ENCODE data around the gene ADAMTSL4. TPM values are rescaled to one million over a fixed set of nuclear protein-coding genes. Genes with fewer than 3 reads are reported as not detected.
A peak's percentile ranks its signal among the peaks of the same experiment; 100 is the strongest.

ADAMTSL4 gene
- total RNA-seq, 1 donor from 2014 or later, result 85.3 TPM

- TF ChIP-seq CTCF (IDR thresholded peaks at IDR 0.05), result no peak
- DNase-seq (ENCODE audit: low spot score in 2 of 2), result no peak
- intact Hi-C loops (cut with DNase I), result no loop called here
- H3K9me3 ChIP-seq, result no peaks in the 10 kb centered on the region
- H3K36me3 ChIP-seq, result no peaks in the 10 kb centered on the region
- no peaks in the 10 kb centered on the region for H3K27me3 ChIP-seq
- peak overlapping the region in 1 of 2 donors; percentile 19 for H3K27ac ChIP-seq
- H3K4me1 ChIP-seq, result peaks cover 0 to under 1% of the 10 kb centered on the region in 2 donors
- H3K4me3 ChIP-seq, result no peak overlapping the region
Measured at GRCh38 chr1:150544204-150544603, 5.0 kb upstream of the ADAMTSL4 start.

- TF ChIP-seq CTCF (IDR thresholded peaks at IDR 0.05), result no peak
- Histone ChIP-seq H3K36me3 (no peaks in the 10 kb centered on the region), H3K4me3 (no peak overlapping the region), H3K4me1 (peaks cover 8 to 13% of the 10 kb centered on the region in 2 donors), H3K27ac (no peak overlapping the region), H3K27me3 (no peaks in the 10 kb centered on the region), H3K9me3 (no peaks in the 10 kb centered on the region)
- DNase-seq (ENCODE audit: low spot score in 2 of 2), result no peak
- intact Hi-C loops (cut with DNase I), result loop anchor here (5.0 kb wide), 1 partner anchor 83 kb away; no protein-coding TSS in a partner anchor
Measured at GRCh38 chr1:150545486-150546032, 3.6 kb upstream of the ADAMTSL4 start.

- no peak for TF ChIP-seq CTCF (IDR thresholded peaks at IDR 0.05)
- H3K36me3 ChIP-seq, result no peaks in the 10 kb centered on the region
- intact Hi-C loops (cut with DNase I), result loop anchor here (5.0 kb wide), 1 partner anchor 84 kb away; no protein-coding TSS in a partner anchor
- no peaks in the 10 kb centered on the region for H3K9me3 ChIP-seq
- DNase-seq (ENCODE audit: low spot score in 2 of 2), result no peak
- no peak overlapping the region for H3K27ac ChIP-seq
- peaks cover 12 to 21% of the 10 kb centered on the region in 2 donors for H3K4me1 ChIP-seq
- no peaks in the 10 kb centered on the region for H3K27me3 ChIP-seq
- H3K4me3 ChIP-seq, result no peak overlapping the region
Measured at GRCh38 chr1:150546294-150546937, 2.8 kb upstream of the ADAMTSL4 start.

GRCh38 chr1:150548324-150548631, 930 bp upstream of the ADAMTSL4 start:
- intact Hi-C loops (cut with DNase I), result loop anchor here (2.0 to 5.0 kb wide), 2 partner anchors 61 to 86 kb away; partner anchors contain the start of gene TARS2
- Histone ChIP-seq H3K36me3 (no peaks in the 10 kb centered on the region), H3K4me1 (peaks cover 26 to 37% of the 10 kb centered on the region in 2 donors), H3K27ac (peak overlapping the region; percentile 97 to 100), H3K4me3 (peak overlapping the region; percentile 70 to 88), H3K27me3 (no peaks in the 10 kb centered on the region), H3K9me3 (no peaks in the 10 kb centered on the region)
- no peak for TF ChIP-seq CTCF (IDR thresholded peaks at IDR 0.05)
- DNase-seq (ENCODE audit: low spot score in 2 of 2), result no peak

GRCh38 chr1:150549496-150550221, 451 bp downstream of the ADAMTSL4 start:
- H3K4me1 ChIP-seq, result peaks cover 26 to 46% of the 10 kb centered on the region in 2 donors

More at GRCh38 chr1:150549496-150550221, 451 bp downstream of the ADAMTSL4 start:
- TF ChIP-seq CTCF (IDR thresholded peaks at IDR 0.05), result peak in 2 of 3 experiments; percentile 10 to 30
- H3K27ac ChIP-seq, result peak overlapping the region; percentile 97 to 100
- H3K9me3 ChIP-seq, result no peaks in the 10 kb centered on the region
- H3K27me3 ChIP-seq, result no peaks in the 10 kb centered on the region
- peaks cover 0 to 6% of the 10 kb centered on the region in 2 donors for H3K36me3 ChIP-seq
- peak overlapping the region; percentile 70 to 88 for H3K4me3 ChIP-seq
- intact Hi-C loops (cut with DNase I), result loop anchor here (2.0 to 10.0 kb wide), 5 partner anchors 63 to 425 kb away; partner anchors contain the start of genes ARNT, CERS2, GOLPH3L and TARS2
- peak in 1 of 2 donors; percentile 79 for DNase-seq (ENCODE audit: low spot score in 2 of 2)

Measured in ascending aorta (tissue), 2 donors.